Stimulated activated CD8-positive, alpha-beta memory T cell treated with anti-CD3 and anti-CD28 coated beads, Interleukin-15, amount 100 ng/mL, for 4 hours (primary cell): ENCODE measurements around the gene PC.
"Not testable (repeated sequence)": the region's sequence is repeated elsewhere in the genome, so short reads cannot be mapped to it uniquely, and the experiment has no call there.

Experiments used
- DNase-seq, 2 donors: peaks; one replicate each; pipeline ENCODE4 v3.0.0-alpha.2; 2020; ENCODE audit warnings: low read depth in 2 of 2

PC gene

GRCh38 chr11:66978717-66979116, 20.5 kb upstream of the PC start:
- DNase-seq = no peak

GRCh38 chr11:66978229-66978628, 20.0 kb upstream of the PC start:
- DNase-seq = no peak

- DNase-seq = no peak
These were observed 18.7 kb upstream of the PC start for GRCh38 chr11:66976925-66977324.

- DNase-seq = no peak
These were observed 17.9 kb upstream of the PC start for GRCh38 chr11:66976028-66976467.

- DNase-seq = no peak
These were observed 17.3 kb upstream of the PC start for GRCh38 chr11:66975405-66976027.

DNA sequence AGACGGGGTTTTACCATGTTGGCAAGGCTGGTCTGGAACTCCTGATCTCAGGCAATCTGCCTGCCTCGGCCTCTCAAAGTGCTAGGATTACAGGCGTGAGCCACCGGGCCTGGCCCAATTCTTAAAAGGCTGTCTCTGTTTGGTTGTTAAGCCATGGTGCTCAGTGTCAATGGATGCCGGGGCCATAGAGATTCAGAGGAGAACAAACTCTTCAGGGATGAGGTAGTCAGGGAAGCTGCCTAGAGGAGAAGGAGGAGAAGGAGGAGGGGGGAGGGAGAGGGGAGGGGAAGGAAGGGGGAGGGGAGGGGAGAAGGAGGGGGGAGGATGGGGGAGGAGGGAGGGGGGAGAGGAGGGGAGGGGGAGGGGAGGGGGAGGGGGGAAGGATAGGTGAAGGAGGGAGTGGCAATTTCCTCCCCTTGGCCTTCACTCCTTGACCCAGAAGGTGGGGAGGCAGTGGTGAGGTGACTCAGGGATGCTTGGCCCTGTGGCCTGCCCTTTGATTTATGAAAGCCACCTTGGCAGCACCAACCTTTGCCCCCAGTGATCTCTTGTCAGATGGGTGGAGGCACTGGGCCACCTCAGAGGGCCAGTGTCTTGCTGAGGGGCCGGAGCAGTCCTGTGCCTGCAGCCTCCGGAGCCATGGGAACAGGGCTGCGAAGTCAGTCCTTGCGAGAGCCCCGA, 16.7 kb upstream of the PC start, which contains the start of gene C11orf86:
Gene C11orf86 (plus strand): TSS at position 581 of the 681 bp plus-strand sequence. CDS start 59 bp downstream, at position 640.
- no peak for DNase-seq

DNA sequence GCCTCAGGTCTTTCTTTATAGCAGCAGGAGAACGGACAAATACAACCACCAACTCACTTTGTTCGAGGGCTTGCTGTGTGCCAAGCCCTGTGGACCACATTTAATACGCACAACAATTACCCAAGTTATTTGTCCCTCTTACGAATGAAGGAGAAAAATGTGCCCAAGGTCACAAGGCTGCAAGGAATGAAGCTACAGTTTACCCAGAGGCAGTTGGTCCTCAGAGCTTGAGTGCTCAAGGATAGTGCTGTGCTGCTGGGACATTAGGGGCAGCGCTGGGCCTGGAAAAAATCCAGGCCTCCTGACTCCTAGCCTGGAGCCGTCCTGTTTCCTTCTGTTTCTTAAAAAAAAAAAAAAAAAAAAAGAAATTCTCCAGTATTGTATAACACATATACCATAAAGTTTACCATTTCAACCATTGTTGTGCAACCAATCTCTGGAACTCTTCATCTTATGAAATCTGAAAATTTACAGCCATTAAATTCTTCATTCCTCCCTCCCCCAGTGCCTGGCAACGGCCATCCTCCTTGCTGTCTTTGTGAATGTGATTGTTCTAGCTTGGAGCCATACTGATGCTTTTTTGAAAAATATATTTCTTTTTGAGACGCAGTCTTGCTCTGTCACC, 15.9 kb upstream of the PC start:
- no peak for DNase-seq

- DNase-seq = no peak
These were observed 13.3 kb upstream of the PC start for GRCh38 chr11:66971488-66971887.

DNA sequence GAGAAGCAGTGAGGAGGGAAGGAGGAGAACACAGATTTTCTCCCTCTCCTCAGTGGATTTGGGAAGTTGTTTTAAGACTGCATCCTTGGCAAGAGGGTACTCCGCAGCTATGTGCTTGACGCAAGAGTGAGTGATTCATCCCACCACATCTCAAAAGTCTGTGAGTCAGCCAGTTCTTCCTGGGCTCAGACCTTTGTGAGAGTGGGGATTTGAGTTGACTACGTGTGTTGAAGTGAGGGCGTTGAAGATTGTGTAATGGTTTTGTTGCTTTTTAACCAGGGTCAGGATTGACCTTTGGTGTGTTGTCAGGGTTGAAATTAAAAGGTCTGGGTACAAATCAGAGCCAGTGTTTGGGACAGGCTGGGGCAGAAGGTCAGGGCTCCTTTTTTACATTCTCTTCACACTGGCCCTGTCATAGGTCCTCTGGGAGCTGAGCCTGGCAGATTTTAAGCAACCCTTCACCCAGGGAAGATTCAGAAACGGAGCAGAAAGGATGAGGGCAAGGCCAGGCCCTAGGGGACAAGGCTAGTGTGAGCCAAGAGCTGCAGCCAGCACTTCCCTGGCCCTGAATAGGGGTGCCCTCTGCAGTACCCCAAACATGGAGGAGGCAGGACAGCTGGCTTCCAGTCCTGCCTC, 12.7 kb upstream of the PC start:
- DNase-seq = no peak

- no peak for DNase-seq
These were observed 12.2 kb upstream of the PC start for GRCh38 chr11:66970371-66970806.

GRCh38 chr11:66969584-66970225, 11.5 kb upstream of the PC start:
- DNase-seq = no peak

DNA sequence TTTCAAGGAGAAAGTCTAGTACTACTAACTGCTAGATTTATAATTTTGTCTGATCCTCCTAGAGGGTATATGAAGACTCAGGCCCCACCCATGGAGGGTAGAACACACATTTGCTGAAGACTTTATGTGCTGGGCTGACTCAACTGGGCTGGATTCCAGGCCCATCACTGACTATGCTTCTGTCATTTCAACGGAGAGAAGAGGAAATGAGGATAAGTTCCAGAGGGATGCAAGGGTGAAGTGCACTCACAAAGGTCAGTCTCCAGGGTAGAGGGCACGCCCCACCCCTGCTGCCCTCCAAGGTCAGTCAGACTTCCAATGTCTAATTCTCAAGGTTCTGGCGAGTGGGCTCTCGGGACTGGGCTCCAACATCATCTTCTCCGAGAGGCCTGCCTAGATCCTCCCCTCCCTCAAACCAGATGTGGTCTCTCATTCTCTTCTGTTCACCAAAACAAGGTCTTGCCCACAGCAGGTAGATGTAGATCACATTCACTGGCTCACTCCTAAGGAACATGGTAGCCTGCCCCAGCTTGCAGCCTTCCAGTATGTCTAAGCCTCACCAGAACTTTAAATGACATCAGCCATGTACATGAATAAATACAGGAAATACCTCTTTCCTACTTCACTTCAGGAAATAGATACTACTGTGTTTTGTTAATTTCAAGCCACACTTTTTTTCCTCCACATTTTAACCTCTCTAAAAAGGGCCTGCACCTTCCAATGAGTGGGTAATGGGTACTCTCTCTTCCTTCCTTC, 9.7 kb upstream of the PC start:
- DNase-seq = no peak

DNA sequence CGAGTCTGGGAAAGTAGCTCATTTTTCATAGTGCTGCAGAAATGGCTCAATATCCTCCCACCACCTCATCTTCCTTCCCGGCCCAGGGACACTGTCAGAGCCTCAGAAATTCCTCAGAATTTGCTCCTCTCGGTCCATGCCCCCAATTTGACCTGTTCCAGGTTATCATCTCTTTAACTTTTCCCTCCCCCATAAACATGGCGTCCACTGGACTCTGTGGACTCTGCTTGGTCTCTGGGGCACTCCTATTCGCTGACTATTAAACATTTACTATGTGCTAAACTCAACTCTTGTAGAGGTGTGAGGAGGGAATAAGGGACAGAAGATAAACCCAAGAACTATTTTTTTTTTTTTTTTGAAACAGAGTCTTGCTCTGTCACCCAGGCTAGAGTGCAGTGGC, 8.2 kb upstream of the PC start:
- DNase-seq = no peak

DNA sequence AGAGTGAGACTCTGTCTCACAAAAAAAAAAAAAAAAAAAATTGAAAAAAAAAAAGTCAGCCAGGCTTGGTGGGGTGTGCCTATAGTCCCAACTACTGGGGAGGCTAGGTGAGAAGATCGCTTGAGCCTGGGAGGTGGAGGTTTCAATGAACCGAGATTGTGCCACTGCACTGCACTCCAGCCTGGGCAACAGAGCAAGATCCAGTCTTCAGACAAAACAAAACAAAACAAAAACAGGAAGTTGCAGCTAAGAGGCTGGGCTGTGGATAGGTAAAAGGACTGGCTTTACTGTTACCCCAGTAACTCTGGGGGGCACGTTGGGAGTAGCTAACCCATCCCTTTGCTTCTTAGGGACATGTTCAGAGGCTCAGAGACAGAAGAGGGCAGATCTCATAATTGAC, 6.3 kb upstream of the PC start:
- DNase-seq = no peak

DNA sequence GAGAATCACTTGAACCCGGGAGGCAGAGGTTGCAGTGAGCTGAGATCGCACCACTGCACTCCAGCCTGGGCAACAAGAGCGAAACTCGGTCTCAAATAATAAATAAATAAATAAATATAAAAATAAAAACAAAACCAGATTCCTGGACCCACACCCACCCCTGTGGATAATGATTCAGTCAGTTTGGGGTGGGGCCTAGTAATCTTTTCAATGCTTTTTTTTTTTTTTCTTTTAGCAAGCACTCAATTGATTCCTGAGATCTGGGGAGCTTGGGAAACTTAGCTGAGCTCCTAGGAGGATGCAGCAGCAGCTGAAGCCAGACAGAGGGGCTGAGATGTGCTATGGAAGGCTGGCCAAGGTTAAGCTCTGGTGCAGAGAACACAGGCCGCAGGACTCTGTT, 4.6 kb upstream of the PC start:
- no peak for DNase-seq

DNA sequence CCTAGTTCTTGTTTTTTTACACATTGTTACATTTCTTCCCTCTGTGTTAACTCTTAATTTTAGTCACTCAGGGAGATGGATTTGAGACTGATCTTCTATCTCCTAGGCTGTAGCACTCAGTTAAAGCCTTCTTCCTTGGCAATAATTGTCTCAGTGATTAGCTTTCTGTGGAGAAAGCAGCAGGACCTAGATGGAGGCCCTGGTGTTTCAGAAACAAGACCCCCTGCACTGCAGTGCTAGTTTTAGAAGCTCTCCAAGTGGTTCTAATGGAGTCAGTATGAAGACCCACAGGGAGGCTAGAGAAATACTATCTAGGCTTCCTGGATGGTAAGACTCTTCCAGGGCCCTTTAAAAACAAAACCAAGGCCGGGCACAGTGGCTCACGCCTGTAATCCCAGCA, 4.1 kb upstream of the PC start:
- DNase-seq = no peak

- not testable (repeated sequence) for DNase-seq
These were observed 3.6 kb upstream of the PC start for GRCh38 chr11:66961691-66962213.

GRCh38 chr11:66958956-66959274, 732 bp upstream of the PC start:
- DNase-seq = no peak

DNA sequence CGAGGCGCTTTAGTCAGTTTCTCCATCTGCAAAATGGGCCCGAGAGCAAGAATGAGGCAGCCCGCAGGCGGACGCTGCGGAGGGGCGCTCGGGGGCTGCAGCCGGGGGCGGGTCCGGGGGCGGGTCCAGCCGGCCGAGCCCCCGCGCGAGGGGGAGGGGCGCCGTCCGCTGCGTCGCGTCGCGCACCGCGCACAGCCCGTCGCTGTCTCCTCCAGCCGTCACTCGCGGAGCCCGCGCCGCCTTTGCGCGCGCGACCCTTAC, 282 bp downstream of the PC start:
- no peak for DNase-seq

DNA sequence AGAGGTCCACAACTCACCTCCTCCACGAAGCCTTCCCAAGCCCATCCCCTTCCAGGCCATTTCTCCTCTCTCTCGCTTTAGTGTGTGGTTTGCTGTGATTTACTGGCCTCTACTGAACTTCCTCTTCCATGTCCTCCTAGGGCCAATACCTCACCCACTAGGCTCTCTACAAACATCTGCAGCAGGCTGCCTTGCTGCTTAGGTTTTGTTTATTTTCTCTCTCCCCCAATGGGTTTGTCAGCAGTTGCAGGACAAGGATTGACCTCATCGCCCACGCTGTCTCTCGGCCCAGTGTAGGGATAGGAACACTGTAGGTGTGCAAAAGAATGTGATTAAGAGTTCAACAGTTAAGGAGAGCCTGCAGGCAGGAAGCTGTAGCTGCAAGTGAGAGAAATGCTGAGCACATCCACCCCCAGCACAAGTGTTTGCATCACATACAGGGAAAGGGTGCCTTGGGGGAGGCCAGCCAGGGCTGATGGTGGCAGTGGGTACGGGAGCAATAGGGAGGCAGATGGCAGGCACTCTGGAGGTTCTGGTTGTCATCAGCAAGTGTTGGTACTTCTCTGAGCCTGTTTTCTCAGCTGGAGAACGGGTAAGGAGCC, 1.4 kb downstream of the PC start:
- no peak for DNase-seq
